Measurements from ENCODE around the gene BRD3OS. TPM values are rescaled to one million over a fixed set of nuclear protein-coding genes. Genes with fewer than 3 reads are reported as not detected.

BRD3OS gene
- total and polyA plus RNA-seq, 2 experiments from 2014 or later, result 36.3 to 36.6 TPM

- Histone ChIP-seq H2AFZ (no peak overlapping the region), H3F3A (ENCODE audit: insufficient read depth) (no peaks in the 10 kb centered on the region), H3K9me2 (ENCODE audit: insufficient read depth) (no peaks in the 10 kb centered on the region), H4K20me1 (ENCODE audit: insufficient read depth) (no peaks in the 10 kb centered on the region), H3K36me3 (ENCODE audit: low read depth) (no peaks in the 10 kb centered on the region), H3K4me3 (no peak overlapping the region), H3K4me2 (ENCODE audit: unreplicated experiment) (no peak overlapping the region), H3K9me3 (ENCODE audit: low read depth) (no peaks in the 10 kb centered on the region), H3K27me3 (replicated peaks; ENCODE audit: insufficient read depth) (peaks cover 5% of the 10 kb centered on the region), H3K79me2 (ENCODE audit: insufficient read depth) (no peaks in the 10 kb centered on the region), H3K9ac (no peak overlapping the region), H3K27ac (no peak overlapping the region), H3K4me1 (ENCODE audit: insufficient read depth) (no peaks in the 10 kb centered on the region)
- TF ChIP-seq EZH2phosphoT487 (IDR thresholded peaks at IDR 0.05; ENCODE audit: insufficient read depth, low read depth) (no peak), EZH2 (IDR thresholded peaks at IDR 0.05; ENCODE audit: insufficient read depth, poor library complexity, severe bottlenecking) (no peak)
- 85 to 87% methylated on average over 6 of the region's 6 CpGs for WGBS, 2 experiments (ENCODE audit: low coverage in 1 of 2, low lambda C conversion rate in 2 of 2, missing lambda C conversion rate in 2 of 2)
- DNase-seq, result no peak
- in situ Hi-C loops (cut with MboI), result no loop called here
These were observed 13.9 kb upstream of the BRD3OS start for GRCh38 chr9:134011401-134011800.

- 57 to 69% methylated on average over 2 of the region's 2 CpGs for WGBS, 2 experiments (ENCODE audit: low coverage in 1 of 2, low lambda C conversion rate in 2 of 2, missing lambda C conversion rate in 2 of 2)
- no peaks in the 10 kb centered on the region for H3K4me1 ChIP-seq (ENCODE audit: insufficient read depth)
- H3K79me2 ChIP-seq (ENCODE audit: insufficient read depth), result no peaks in the 10 kb centered on the region
- H4K20me1 ChIP-seq (ENCODE audit: insufficient read depth), result no peaks in the 10 kb centered on the region
- no peak overlapping the region for H3K4me2 ChIP-seq (ENCODE audit: unreplicated experiment)
- H3K9me2 ChIP-seq (ENCODE audit: insufficient read depth), result no peaks in the 10 kb centered on the region
- no peak for DNase-seq
- no peaks in the 10 kb centered on the region for H3K27me3 ChIP-seq (replicated peaks; ENCODE audit: insufficient read depth)
- no peak overlapping the region for H3K9ac ChIP-seq
- H3K36me3 ChIP-seq (ENCODE audit: low read depth), result no peaks in the 10 kb centered on the region
- H2AFZ ChIP-seq, result no peak overlapping the region
- TF ChIP-seq EZH2phosphoT487 (IDR thresholded peaks at IDR 0.05; ENCODE audit: insufficient read depth, low read depth), result no peak
- no peak for TF ChIP-seq EZH2 (IDR thresholded peaks at IDR 0.05; ENCODE audit: insufficient read depth, poor library complexity, severe bottlenecking)
- H3K9me3 ChIP-seq (ENCODE audit: low read depth), result no peaks in the 10 kb centered on the region
- H3K4me3 ChIP-seq, result no peak overlapping the region
- in situ Hi-C loops (cut with MboI), result no loop called here
- no peak overlapping the region for H3K27ac ChIP-seq
- no peaks in the 10 kb centered on the region for H3F3A ChIP-seq (ENCODE audit: insufficient read depth)
These were observed 10.3 kb upstream of the BRD3OS start for GRCh38 chr9:134014946-134015345.

- DNase-seq, result no peak
- Histone ChIP-seq H3K4me1 (ENCODE audit: insufficient read depth) (no peaks in the 10 kb centered on the region), H3K9me3 (ENCODE audit: low read depth) (no peaks in the 10 kb centered on the region), H3K9me2 (ENCODE audit: insufficient read depth) (no peaks in the 10 kb centered on the region), H4K20me1 (ENCODE audit: insufficient read depth) (no peaks in the 10 kb centered on the region), H3K79me2 (ENCODE audit: insufficient read depth) (peaks cover 9% of the 10 kb centered on the region; the same call in 1 of the 2 replicates), H3K36me3 (ENCODE audit: low read depth) (no peaks in the 10 kb centered on the region), H3K4me3 (peak overlapping the region; percentile 65), H3K9ac (peak overlapping the region; percentile 43; the same call in 1 of the 2 replicates), H3F3A (ENCODE audit: insufficient read depth) (no peaks in the 10 kb centered on the region), H2AFZ (peak overlapping the region; percentile 77), H3K27me3 (replicated peaks; ENCODE audit: insufficient read depth) (no peaks in the 10 kb centered on the region), H3K27ac (0 out of 2 replicates have a peak overlapping the region, but pooled peaks have one; percentile 8), H3K4me2 (ENCODE audit: unreplicated experiment) (peak overlapping the region; percentile 69)
- in situ Hi-C loops (cut with MboI), result no loop called here
- TF ChIP-seq EZH2 (IDR thresholded peaks at IDR 0.05; ENCODE audit: insufficient read depth, poor library complexity, severe bottlenecking) (no peak), EZH2phosphoT487 (IDR thresholded peaks at IDR 0.05; ENCODE audit: insufficient read depth, low read depth) (no peak)
- 48 to 49% methylated on average over 4 of the region's 4 CpGs for WGBS, 2 experiments (ENCODE audit: low coverage in 1 of 2, low lambda C conversion rate in 2 of 2, missing lambda C conversion rate in 2 of 2)
These were observed 978 bp upstream of the BRD3OS start for GRCh38 chr9:134024214-134024792.

- Histone ChIP-seq H3K4me1 (ENCODE audit: insufficient read depth) (no peaks in the 10 kb centered on the region), H3K9ac (peak overlapping the region; percentile 83), H3K36me3 (ENCODE audit: low read depth) (no peaks in the 10 kb centered on the region), H3K4me2 (ENCODE audit: unreplicated experiment) (peak overlapping the region; percentile 88), H3K9me3 (ENCODE audit: low read depth) (no peaks in the 10 kb centered on the region), H4K20me1 (ENCODE audit: insufficient read depth) (no peaks in the 10 kb centered on the region), H3K27ac (peak overlapping the region; percentile 50), H3K4me3 (peak overlapping the region; percentile 80), H2AFZ (peak overlapping the region; percentile 80), H3F3A (ENCODE audit: insufficient read depth) (no peaks in the 10 kb centered on the region), H3K27me3 (replicated peaks; ENCODE audit: insufficient read depth) (no peaks in the 10 kb centered on the region), H3K79me2 (ENCODE audit: insufficient read depth) (peaks cover 9% of the 10 kb centered on the region; the same call in 1 of the 2 replicates), H3K9me2 (ENCODE audit: insufficient read depth) (no peaks in the 10 kb centered on the region)
- in situ Hi-C loops (cut with MboI), result no loop called here
- TF ChIP-seq EZH2phosphoT487 (IDR thresholded peaks at IDR 0.05; ENCODE audit: insufficient read depth, low read depth), result no peak
- no peak for TF ChIP-seq EZH2 (IDR thresholded peaks at IDR 0.05; ENCODE audit: insufficient read depth, poor library complexity, severe bottlenecking)
- DNase-seq, result peak; percentile 77
- 13% methylated on average over 53 to 56 of the region's 66 CpGs for WGBS, 2 experiments (ENCODE audit: low coverage in 1 of 2, low lambda C conversion rate in 2 of 2, missing lambda C conversion rate in 2 of 2)
These were observed 593 bp downstream of the BRD3OS start for GRCh38 chr9:134025606-134026541.
